Neural cell (in vitro differentiated cells): ENCODE measurements around the gene NPFF. TPM values are rescaled to one million over a fixed set of nuclear protein-coding genes. Genes with fewer than 3 reads are reported as not detected.

ENCODE experiments used
- H2AFZ ChIP-seq: fragments of 200-600, 300-800 bp; sonication (generic), shearing (Covaris generic); 2 replicates; pipeline ENCODE4 v1.6.0; 2014; ENCODE audit warnings: low read depth, mild to moderate bottlenecking, antibody characterized with exemption, low read length, moderate library complexity
- H3F3A ChIP-seq: fragments of 200-600 bp; shearing (Covaris generic); 2 replicates; pipeline ENCODE4 v1.6.1; 2016; ENCODE audit warnings: mild to moderate bottlenecking, moderate library complexity, mixed read lengths, antibody characterized with exemption, low read length; ENCODE audit not compliant: insufficient read depth, poor library complexity, severe bottlenecking
- H3K27ac ChIP-seq: fragments of 200-600, 300-800 bp; sonication (generic), shearing (Covaris generic); 2 replicates; pipeline ENCODE4 v1.5.1; 2014; ENCODE audit warnings: mild to moderate bottlenecking, low read length, moderate library complexity
- H3K27me3 ChIP-seq: fragments of 300-800, 200-600 bp; sonication (generic), shearing (Covaris generic); 2 replicates; pipeline ENCODE4 v1.6.0; 2014; ENCODE audit warnings: mild to moderate bottlenecking, low read depth, low read length, moderate library complexity; ENCODE audit not compliant: insufficient read depth
- H3K36me3 ChIP-seq: fragments of 300-800, 200-600 bp; sonication (generic), shearing (Covaris generic); 2 replicates; pipeline ENCODE4 v1.5.1; 2014; ENCODE audit warnings: mild to moderate bottlenecking, antibody characterized with exemption, low read length, moderate library complexity; ENCODE audit not compliant: insufficient read depth
- H3K4me2 ChIP-seq: fragments of 300-800, 200-600 bp; sonication (generic), shearing (Covaris generic); 2 replicates; pipeline ENCODE4 v1.6.0; 2014; ENCODE audit warnings: mild to moderate bottlenecking, low read length
- H3K4me3 ChIP-seq: fragments of 300-800, 200-600 bp; sonication (generic), shearing (Covaris generic); 2 replicates; pipeline ENCODE4 v1.5.1; 2014; ENCODE audit warnings: mild to moderate bottlenecking, low read length, moderate library complexity
- H3K79me2 ChIP-seq: fragments of 200-600 bp; shearing (Covaris generic); replicated peaks from 2 replicates; pipeline ENCODE4 v1.6.0; 2014; ENCODE audit warnings: mild to moderate bottlenecking, low read length, moderate library complexity; ENCODE audit not compliant: insufficient read depth
- H3K9ac ChIP-seq: fragments of 300-800, 200-600 bp; sonication (generic), shearing (Covaris generic); 2 replicates; pipeline ENCODE4 v1.6.1; 2016; ENCODE audit warnings: mild to moderate bottlenecking, low read length, mixed read lengths
- H3K9me2 ChIP-seq: fragments of 200-600 bp; shearing (Covaris generic); 2 replicates; pipeline ENCODE4 v1.6.1; 2016; ENCODE audit warnings: mild to moderate bottlenecking, low read length, mixed read lengths; ENCODE audit not compliant: insufficient read depth
- H3K9me3 ChIP-seq: fragments of 200-600, 300-800 bp; sonication (generic), shearing (Covaris generic); 2 replicates; pipeline ENCODE4 v1.6.1; 2016; ENCODE audit warnings: mild to moderate bottlenecking, mixed run types, low read length, moderate library complexity, mixed read lengths
- H4K20me1 ChIP-seq: fragments of 200-600 bp; shearing (Covaris generic); 2 replicates; pipeline ENCODE4 v1.6.1; 2016; ENCODE audit warnings: mild to moderate bottlenecking, mixed run types; ENCODE audit not compliant: insufficient read depth
- CTCF ChIP-seq: fragments of 450-650 bp; IDR thresholded peaks from 2 replicates; pipeline ENCODE4 v1.5.1; 2014; ENCODE audit warnings: antibody characterized with exemption, mild to moderate bottlenecking, moderate library complexity; ENCODE audit not compliant: poor library complexity, severe bottlenecking
- EP300 ChIP-seq: fragments of 450-650 bp; conservative IDR thresholded peaks from 2 replicates; pipeline ENCODE4 v1.6.1; 2014; ENCODE audit warnings: antibody characterized with exemption, mild to moderate bottlenecking, moderate library complexity; ENCODE audit not compliant: poor library complexity, severe bottlenecking
- EZH2 ChIP-seq: fragments of 200-600, 300-800 bp; shearing (Covaris generic), sonication (generic); IDR thresholded peaks from 2 replicates; pipeline ENCODE4 v1.6.1; 2014; ENCODE audit warnings: antibody characterized with exemption, low read length, borderline replicate concordance, mild to moderate bottlenecking; ENCODE audit not compliant: insufficient read depth, poor library complexity, severe bottlenecking
- MXI1 ChIP-seq: fragments of 450-650 bp; conservative IDR thresholded peaks from 2 replicates; pipeline ENCODE4 v1.6.1; 2014; ENCODE audit warnings: antibody characterized with exemption, mild to moderate bottlenecking; ENCODE audit not compliant: poor library complexity, severe bottlenecking
- POLR2AphosphoS5 ChIP-seq: IDR thresholded peaks from 2 replicates; pipeline ENCODE4 v1.6.1; 2012
- RAD21 ChIP-seq: fragments of 450-650 bp; conservative IDR thresholded peaks from 2 replicates; pipeline ENCODE4 v1.6.1; 2014; ENCODE audit warnings: antibody characterized with exemption, mild to moderate bottlenecking, moderate library complexity
- SMC3 ChIP-seq: fragments of 450-650 bp; conservative IDR thresholded peaks from 2 replicates; pipeline ENCODE4 v1.6.1; 2014; ENCODE audit warnings: antibody characterized with exemption, mild to moderate bottlenecking, moderate library complexity; ENCODE audit not compliant: poor library complexity
- TAF1 ChIP-seq: IDR thresholded peaks from 2 replicates; pipeline ENCODE4 v1.6.1; 2012; ENCODE audit warnings: low read depth
- polyA plus RNA-seq: library from polyadenylated mRNA; depleted of rRNA; stranded (reverse); fragments of >200 nt; gene quantifications from 2 replicates; pipeline ENCODE4 v1.2.3, GENCODE V29; 2014
- TF ChIP-seq, protein P1 (sequence below): IDR thresholded peaks from 2 replicates; pipeline ENCODE4 v1.6.1; 2012; ENCODE audit warnings: borderline replicate concordance

The NPFF gene
- polyA plus RNA-seq, 1 donor from 2014 or later: not detected

DNA sequence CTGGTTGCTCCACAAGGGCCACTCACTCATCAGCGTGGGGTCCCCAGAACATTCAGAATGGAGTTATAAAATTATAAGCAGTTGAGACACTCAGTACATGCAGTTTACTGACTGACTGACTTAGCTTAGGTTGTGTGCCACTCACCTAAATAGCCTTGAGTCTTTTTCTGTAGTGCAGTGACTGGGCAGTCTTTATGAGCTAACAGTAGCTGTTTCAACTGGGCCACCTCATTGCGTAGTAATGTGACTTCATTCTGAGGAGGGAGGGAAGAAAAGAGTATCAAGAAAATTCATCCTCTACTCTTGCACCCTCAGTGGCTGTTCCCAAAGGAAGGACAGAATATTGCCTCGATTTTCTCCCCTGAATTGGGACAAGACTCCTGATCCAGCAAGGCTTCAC, 15.8 kb upstream of the NPFF start:
- H3K4me3 ChIP-seq: no peak overlapping the region
- TF ChIP-seq EZH2 (no peak), TAF1 (no peak), POLR2AphosphoS5 (no peak), EP300 (no peak), MXI1 (no peak), RAD21 (no peak), SMC3 (no peak), CTCF (no peak)
- TF ChIP-seq, protein P1, sequence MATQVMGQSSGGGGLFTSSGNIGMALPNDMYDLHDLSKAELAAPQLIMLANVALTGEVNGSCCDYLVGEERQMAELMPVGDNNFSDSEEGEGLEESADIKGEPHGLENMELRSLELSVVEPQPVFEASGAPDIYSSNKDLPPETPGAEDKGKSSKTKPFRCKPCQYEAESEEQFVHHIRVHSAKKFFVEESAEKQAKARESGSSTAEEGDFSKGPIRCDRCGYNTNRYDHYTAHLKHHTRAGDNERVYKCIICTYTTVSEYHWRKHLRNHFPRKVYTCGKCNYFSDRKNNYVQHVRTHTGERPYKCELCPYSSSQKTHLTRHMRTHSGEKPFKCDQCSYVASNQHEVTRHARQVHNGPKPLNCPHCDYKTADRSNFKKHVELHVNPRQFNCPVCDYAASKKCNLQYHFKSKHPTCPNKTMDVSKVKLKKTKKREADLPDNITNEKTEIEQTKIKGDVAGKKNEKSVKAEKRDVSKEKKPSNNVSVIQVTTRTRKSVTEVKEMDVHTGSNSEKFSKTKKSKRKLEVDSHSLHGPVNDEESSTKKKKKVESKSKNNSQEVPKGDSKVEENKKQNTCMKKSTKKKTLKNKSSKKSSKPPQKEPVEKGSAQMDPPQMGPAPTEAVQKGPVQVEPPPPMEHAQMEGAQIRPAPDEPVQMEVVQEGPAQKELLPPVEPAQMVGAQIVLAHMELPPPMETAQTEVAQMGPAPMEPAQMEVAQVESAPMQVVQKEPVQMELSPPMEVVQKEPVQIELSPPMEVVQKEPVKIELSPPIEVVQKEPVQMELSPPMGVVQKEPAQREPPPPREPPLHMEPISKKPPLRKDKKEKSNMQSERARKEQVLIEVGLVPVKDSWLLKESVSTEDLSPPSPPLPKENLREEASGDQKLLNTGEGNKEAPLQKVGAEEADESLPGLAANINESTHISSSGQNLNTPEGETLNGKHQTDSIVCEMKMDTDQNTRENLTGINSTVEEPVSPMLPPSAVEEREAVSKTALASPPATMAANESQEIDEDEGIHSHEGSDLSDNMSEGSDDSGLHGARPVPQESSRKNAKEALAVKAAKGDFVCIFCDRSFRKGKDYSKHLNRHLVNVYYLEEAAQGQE: no peak
- H3K9me3 ChIP-seq: no peaks in the 10 kb centered on the region
- H2AFZ ChIP-seq: no peak overlapping the region
- no peak overlapping the region for H3K27ac ChIP-seq
- H3F3A ChIP-seq: no peaks in the 10 kb centered on the region
- no peaks in the 10 kb centered on the region for H3K79me2 ChIP-seq
- no peak overlapping the region for H3K9ac ChIP-seq
- H3K36me3 ChIP-seq: no peaks in the 10 kb centered on the region
- no peak overlapping the region for H3K4me2 ChIP-seq
- H3K9me2 ChIP-seq: no peaks in the 10 kb centered on the region
- no peaks in the 10 kb centered on the region for H3K27me3 ChIP-seq
- H4K20me1 ChIP-seq: no peaks in the 10 kb centered on the region

DNA sequence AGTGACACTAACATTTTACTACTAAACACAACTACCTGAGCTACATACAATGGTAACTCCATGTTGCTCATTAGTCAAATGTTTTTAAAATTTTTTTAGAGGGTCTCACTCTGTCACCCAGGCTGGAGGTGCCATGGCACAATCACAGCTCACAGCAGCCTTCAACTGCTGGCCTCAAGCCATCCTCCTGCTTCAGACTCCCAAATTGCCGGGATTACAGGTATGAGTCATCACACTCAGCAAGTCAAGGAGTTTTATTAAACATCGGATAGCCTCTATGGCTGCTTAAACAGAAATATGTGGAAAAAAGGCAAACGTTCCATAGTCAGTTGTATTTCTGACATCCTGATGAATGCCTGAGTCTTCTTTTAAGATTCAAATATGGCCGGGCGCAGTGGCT, 11.1 kb upstream of the NPFF start:
- no peak overlapping the region for H3K4me3 ChIP-seq
- H3K9me3 ChIP-seq: no peaks in the 10 kb centered on the region
- H3K9me2 ChIP-seq: no peaks in the 10 kb centered on the region
- no peaks in the 10 kb centered on the region for H3K27me3 ChIP-seq
- no peak for TF ChIP-seq TAF1
- no peak for TF ChIP-seq MXI1
- no peak for TF ChIP-seq EZH2
- TF ChIP-seq, protein P1: no peak
- no peak for TF ChIP-seq CTCF
- no peak for TF ChIP-seq RAD21
- no peak for TF ChIP-seq POLR2AphosphoS5
- no peak for TF ChIP-seq EP300
- TF ChIP-seq SMC3: no peak
- no peaks in the 10 kb centered on the region for H3K36me3 ChIP-seq
- no peak overlapping the region for H3K9ac ChIP-seq
- H3F3A ChIP-seq: no peaks in the 10 kb centered on the region
- H3K27ac ChIP-seq: no peak overlapping the region
- no peaks in the 10 kb centered on the region for H4K20me1 ChIP-seq
- no peak overlapping the region for H2AFZ ChIP-seq
- no peak overlapping the region for H3K4me2 ChIP-seq
- H3K79me2 ChIP-seq: no peaks in the 10 kb centered on the region
